Neural progenitor cell (in vitro differentiated cells): ENCODE data around the gene CARMIL1. TPM values are rescaled to one million over a fixed set of nuclear protein-coding genes. Genes with fewer than 3 reads are reported as not detected.

Experiments used
- DNase-seq: peaks from one replicate; pipeline ENCODE4 v3.0.0-alpha.2; 2016; ENCODE audit warnings: low spot score
- H2AFZ ChIP-seq: fragments of 200-600 bp; sonication (generic); replicated peaks from 2 replicates; pipeline ENCODE4 v1.6.1; 2016; ENCODE audit warnings: antibody characterized with exemption
- H3F3A ChIP-seq: fragments of 200-600 bp; sonication (generic); 2 replicates; pipeline ENCODE4 v1.6.1; 2016; ENCODE audit warnings: antibody characterized with exemption, low read depth
- H3K27ac ChIP-seq: fragments of 200-600 bp; sonication (generic); 2 replicates; pipeline ENCODE4 v1.5.1; 2016; ENCODE audit warnings: mild to moderate bottlenecking
- H3K27me3 ChIP-seq: fragments of 200-600 bp; sonication (generic); 2 replicates; pipeline ENCODE4 v1.6.1; 2016; ENCODE audit warnings: mild to moderate bottlenecking, moderate library complexity
- H3K36me3 ChIP-seq: fragments of 200-600 bp; sonication (generic); 2 replicates; pipeline ENCODE4 v1.5.1; 2016
- H3K4me1 ChIP-seq: fragments of 200-600 bp; sonication (generic); 2 replicates; pipeline ENCODE4 v1.6.1; 2016; ENCODE audit warnings: mixed run types
- H3K4me2 ChIP-seq: fragments of 200-600 bp; sonication (generic); 2 replicates; pipeline ENCODE4 v1.6.1; 2016
- H3K4me3 ChIP-seq: fragments of 200-600 bp; sonication (generic); 2 replicates; pipeline ENCODE4 v1.5.1; 2016
- H3K79me2 ChIP-seq: fragments of 200-600 bp; sonication (generic); 2 replicates; pipeline ENCODE4 v1.6.1; 2016; ENCODE audit warnings: low read depth
- H3K9ac ChIP-seq: fragments of 200-600 bp; sonication (generic); 2 replicates; pipeline ENCODE4 v1.6.1; 2016
- H3K9me3 ChIP-seq: fragments of 200-600 bp; sonication (generic); 2 replicates; pipeline ENCODE4 v1.5.1; 2016; ENCODE audit warnings: low read depth
- H4K20me1 ChIP-seq: fragments of 200-600 bp; sonication (generic); 2 replicates; pipeline ENCODE4 v1.6.1; 2016; ENCODE audit warnings: low read depth
- H3K27ac Mint-ChIP-seq: 3 replicates; pipeline ENCODE4 v1.8.0; 2021; ENCODE audit warnings: mixed read lengths
- H3K27me3 Mint-ChIP-seq: 2 replicates; pipeline ENCODE4 v1.8.0; 2022; ENCODE audit warnings: low read depth, mild to moderate bottlenecking, inconsistent platforms, moderate library complexity, mixed read lengths; ENCODE audit not compliant: insufficient read depth
- H3K36me3 Mint-ChIP-seq: 3 replicates; pipeline ENCODE4 v1.8.0; 2021; ENCODE audit warnings: mixed read lengths
- H3K4me1 Mint-ChIP-seq: 3 replicates; pipeline ENCODE4 v1.8.0; 2021; ENCODE audit warnings: mixed read lengths
- H3K4me3 Mint-ChIP-seq: 3 replicates; pipeline ENCODE4 v1.8.0; 2021; ENCODE audit warnings: mild to moderate bottlenecking, moderate library complexity, mixed read lengths
- H3K9me3 Mint-ChIP-seq: 3 replicates; pipeline ENCODE4 v1.8.0; 2020; ENCODE audit warnings: mixed read lengths
- EZH2 ChIP-seq: fragments of 200-600 bp; sonication (generic); IDR thresholded peaks from 2 replicates; pipeline ENCODE4 v1.6.1; 2017; ENCODE audit warnings: antibody characterized with exemption, mild to moderate bottlenecking, moderate library complexity
- EZH2phosphoT487 ChIP-seq: fragments of 200-600 bp; sonication (generic); IDR thresholded peaks from 2 replicates; pipeline ENCODE4 v1.6.1; 2017; ENCODE audit warnings: antibody characterized with exemption
- total RNA-seq: library from RNA; depleted of rRNA; stranded (reverse); fragments of >200 nt; gene quantifications from 2 replicates; pipeline ENCODE4 v1.2.3, GENCODE V29; 2015; ENCODE audit warnings: low replicate concordance
- TF ChIP-seq, protein P1 (sequence below): fragments of 200-600 bp; sonication (generic); IDR thresholded peaks from 2 replicates; pipeline ENCODE4 v1.5.1; 2017; ENCODE audit warnings: antibody characterized with exemption, mild to moderate bottlenecking

The CARMIL1 gene
- total RNA-seq, 1 donor from 2014 or later = 13.3 TPM

DNA sequence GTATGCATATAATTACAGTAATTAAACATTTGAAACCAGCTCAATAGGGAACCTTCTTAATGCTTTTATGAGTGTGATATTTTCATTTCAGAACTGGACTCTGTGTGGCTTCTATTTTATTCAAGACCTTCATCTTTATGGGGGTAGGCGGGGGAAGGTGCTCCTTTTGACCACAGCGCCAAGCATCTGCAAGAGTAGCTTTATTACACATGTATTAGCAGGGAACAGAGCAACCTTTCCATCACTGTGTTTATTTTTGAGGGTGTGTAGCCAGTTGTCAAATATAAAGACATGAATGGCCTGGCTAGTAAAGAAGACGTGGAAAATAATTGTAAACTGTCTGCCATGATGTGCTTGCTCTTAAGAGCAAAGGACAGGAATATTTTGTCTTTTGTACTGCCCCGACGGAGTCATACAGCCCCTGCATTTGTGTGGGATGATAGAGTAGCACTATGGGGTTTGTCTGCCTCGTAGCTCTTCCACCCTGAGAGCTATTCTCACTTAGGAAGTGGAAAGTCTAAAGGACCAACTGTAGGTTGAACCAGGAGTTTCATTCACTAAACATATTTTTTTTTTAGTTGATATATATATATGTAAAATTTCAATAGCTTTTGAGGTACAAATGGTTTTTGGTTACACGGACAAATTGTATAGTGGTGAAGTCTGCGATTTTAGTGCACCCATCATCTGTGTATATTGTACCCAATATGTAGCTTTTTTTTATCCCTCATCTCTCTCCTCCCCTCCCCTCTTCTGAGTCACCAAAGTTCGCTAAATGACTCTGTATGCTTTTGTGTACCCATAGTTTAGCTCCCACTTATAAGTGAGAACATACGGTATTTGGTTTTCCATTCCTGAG, 91.2 kb downstream of the CARMIL1 start:
- no peak overlapping the region for H3K4me3 Mint-ChIP-seq
- H3K79me2 ChIP-seq = peaks cover 38% of the 10 kb centered on the region

DNA sequence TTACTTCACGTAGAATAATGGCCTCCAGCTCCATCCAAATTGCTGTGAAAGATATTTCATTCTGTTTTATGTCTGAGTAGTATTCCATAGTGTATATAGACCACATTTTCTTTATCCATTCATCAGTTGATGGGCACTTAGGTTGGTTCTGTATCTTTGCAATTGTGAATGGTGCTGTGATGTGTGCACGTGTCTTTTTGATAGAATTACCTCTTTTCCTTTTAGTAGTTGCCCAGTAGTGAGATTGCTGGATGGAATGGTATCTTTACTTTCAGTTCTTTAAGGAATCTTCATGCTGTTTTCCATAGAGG, 91.8 kb downstream of the CARMIL1 start:
- Histone ChIP-seq H3K36me3 (no peaks in the 10 kb centered on the region), H3F3A (peaks cover 8% of the 10 kb centered on the region), H4K20me1 (no peaks in the 10 kb centered on the region), H3K27ac (no peak overlapping the region), H3K4me3 (no peak overlapping the region), H2AFZ (no peak overlapping the region), H3K79me2 (peaks cover 44% of the 10 kb centered on the region), H3K9ac (no peak overlapping the region), H3K9me3 (peaks cover 7% of the 10 kb centered on the region), H3K27me3 (no peaks in the 10 kb centered on the region), H3K4me1 (peaks cover 17% of the 10 kb centered on the region), H3K4me2 (no peak overlapping the region)
- H3K36me3 Mint-ChIP-seq = peaks cover 3% of the 10 kb centered on the region
- no peak overlapping the region for H3K27ac Mint-ChIP-seq
- DNase-seq = no peak
- TF ChIP-seq EZH2phosphoT487 (no peak), EZH2 (no peak)
- TF ChIP-seq, protein P1, sequence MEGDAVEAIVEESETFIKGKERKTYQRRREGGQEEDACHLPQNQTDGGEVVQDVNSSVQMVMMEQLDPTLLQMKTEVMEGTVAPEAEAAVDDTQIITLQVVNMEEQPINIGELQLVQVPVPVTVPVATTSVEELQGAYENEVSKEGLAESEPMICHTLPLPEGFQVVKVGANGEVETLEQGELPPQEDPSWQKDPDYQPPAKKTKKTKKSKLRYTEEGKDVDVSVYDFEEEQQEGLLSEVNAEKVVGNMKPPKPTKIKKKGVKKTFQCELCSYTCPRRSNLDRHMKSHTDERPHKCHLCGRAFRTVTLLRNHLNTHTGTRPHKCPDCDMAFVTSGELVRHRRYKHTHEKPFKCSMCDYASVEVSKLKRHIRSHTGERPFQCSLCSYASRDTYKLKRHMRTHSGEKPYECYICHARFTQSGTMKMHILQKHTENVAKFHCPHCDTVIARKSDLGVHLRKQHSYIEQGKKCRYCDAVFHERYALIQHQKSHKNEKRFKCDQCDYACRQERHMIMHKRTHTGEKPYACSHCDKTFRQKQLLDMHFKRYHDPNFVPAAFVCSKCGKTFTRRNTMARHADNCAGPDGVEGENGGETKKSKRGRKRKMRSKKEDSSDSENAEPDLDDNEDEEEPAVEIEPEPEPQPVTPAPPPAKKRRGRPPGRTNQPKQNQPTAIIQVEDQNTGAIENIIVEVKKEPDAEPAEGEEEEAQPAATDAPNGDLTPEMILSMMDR = no peak
- no peak overlapping the region for H3K4me3 Mint-ChIP-seq
- H3K27me3 Mint-ChIP-seq = peaks cover 3% of the 10 kb centered on the region
- peaks cover 24% of the 10 kb centered on the region for H3K9me3 Mint-ChIP-seq
- peaks cover 13% of the 10 kb centered on the region for H3K4me1 Mint-ChIP-seq

More for the DNA sequence above, 91.2 kb downstream of the CARMIL1 start:
- peaks cover 17% of the 10 kb centered on the region for H3K4me1 ChIP-seq
- H3K27ac ChIP-seq = no peak overlapping the region
- H4K20me1 ChIP-seq = no peaks in the 10 kb centered on the region
- Mint-ChIP-seq H3K36me3 (no peaks in the 10 kb centered on the region), H3K27ac (no peak overlapping the region), H3K4me1 (peaks cover 13% of the 10 kb centered on the region), H3K27me3 (peaks cover 3% of the 10 kb centered on the region), H3K9me3 (peaks cover 19% of the 10 kb centered on the region)
- peaks cover 7% of the 10 kb centered on the region for H3K9me3 ChIP-seq
- H3K4me2 ChIP-seq = peak overlapping the region; percentile 58
- no peak overlapping the region for H2AFZ ChIP-seq
- no peak for DNase-seq
- no peaks in the 10 kb centered on the region for H3K36me3 ChIP-seq
- no peak overlapping the region for H3K9ac ChIP-seq
- H3K27me3 ChIP-seq = no peaks in the 10 kb centered on the region
- H3F3A ChIP-seq = peaks cover 8% of the 10 kb centered on the region
- TF ChIP-seq, protein P1 = no peak
- TF ChIP-seq EZH2phosphoT487 = no peak
- no peak for TF ChIP-seq EZH2
- H3K4me3 ChIP-seq = no peak overlapping the region

DNA sequence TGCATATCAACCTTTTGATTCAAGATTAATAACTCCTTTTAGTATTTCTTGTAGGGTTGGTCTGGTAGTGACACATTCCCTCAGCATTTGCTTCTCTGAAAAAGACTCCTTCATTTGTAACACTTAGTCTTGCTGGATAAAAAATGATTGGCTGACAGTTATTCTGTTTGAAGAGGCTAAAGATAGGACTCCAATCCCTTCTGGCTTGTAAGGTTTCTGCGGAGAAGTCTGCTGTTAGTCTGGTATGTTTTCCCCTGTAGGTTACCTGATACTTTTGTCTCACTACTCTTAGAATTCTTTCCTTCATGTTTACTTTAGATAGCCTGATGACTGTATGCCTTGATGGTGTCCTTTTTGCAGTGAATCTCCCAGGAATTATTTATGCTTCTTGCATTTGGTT, 96.0 kb downstream of the CARMIL1 start:
- H4K20me1 ChIP-seq = no peaks in the 10 kb centered on the region
- no peak overlapping the region for H3K4me3 ChIP-seq
- H3K4me1 ChIP-seq = peaks cover 2% of the 10 kb centered on the region
- TF ChIP-seq, protein P1 = no peak
- TF ChIP-seq EZH2phosphoT487 (no peak), EZH2 (no peak)
- H3K4me2 ChIP-seq = no peak overlapping the region
- H3K36me3 ChIP-seq = no peaks in the 10 kb centered on the region
- peaks cover 7% of the 10 kb centered on the region for H3K9me3 ChIP-seq
- no peak overlapping the region for H3K9ac ChIP-seq
- H3K27me3 Mint-ChIP-seq = peaks cover 2% of the 10 kb centered on the region
- peaks cover 27% of the 10 kb centered on the region for H3K9me3 Mint-ChIP-seq
- no peaks in the 10 kb centered on the region for H3F3A ChIP-seq
- H2AFZ ChIP-seq = no peak overlapping the region
- DNase-seq = no peak
- H3K27ac ChIP-seq = no peak overlapping the region
- no peak overlapping the region for H3K27ac Mint-ChIP-seq
- peaks cover 5% of the 10 kb centered on the region for H3K36me3 Mint-ChIP-seq
- H3K27me3 ChIP-seq = no peaks in the 10 kb centered on the region
- H3K79me2 ChIP-seq = peaks cover 29% of the 10 kb centered on the region
- peaks cover 4% of the 10 kb centered on the region for H3K4me1 Mint-ChIP-seq
- H3K4me3 Mint-ChIP-seq = no peak overlapping the region
